GM12878 (cell line): Measurements from ENCODE around the gene DLD. TPM values are rescaled to one million over a fixed set of nuclear protein-coding genes. Genes with fewer than 3 reads are reported as not detected.

Experiments
- ATAC-seq: fragments of 200-7000 bp; cut with Tn5 transposase; 3 replicates; pipeline ENCODE4 v1.9.1; 2020; ENCODE audit warnings: mild to moderate bottlenecking, moderate library complexity
- BruUV-seq: library from RNA; stranded (reverse); fragments of 400-500 nt; replicated peaks from 2 replicates; lab custom pipeline; 2021; lab: Mats Ljungman, UMichigan
- CTCF ChIA-PET: fragments of 300-600 bp; sonication (Branson Sonifier 250); formaldehyde crosslinking; extraction: SDS; loops from one replicate; lab custom pipeline; 2021; ENCODE audit warnings: inconsistent platforms; lab: Yijun Ruan, JAX
- POLR2A ChIA-PET: fragments of 350-600 bp; formaldehyde crosslinking; extraction: SDS; loops from one replicate; lab custom pipeline; 2021; ENCODE audit warnings: inconsistent platforms; lab: Charles Lee
- RAD21 ChIA-PET: fragments of 300-600 bp; sonication (Branson Sonifier 250); formaldehyde crosslinking; loops from one replicate; lab custom pipeline; 2023; ENCODE audit warnings: antibody characterized with exemption; ENCODE audit not compliant: unreplicated experiment; lab: Charles Lee
- SMC1A ChIA-PET: fragments of 300-600 bp; sonication (Branson Sonifier 250); formaldehyde crosslinking; loops from one replicate; lab custom pipeline; 2023; ENCODE audit not compliant: unreplicated experiment, uncharacterized antibody; lab: Charles Lee
- DNase-seq: peaks from one replicate; pipeline ENCODE4 v3.0.0-alpha.2; 2011; ENCODE audit warnings: low read depth, low spot score
- FAIRE-seq: peaks from 3 replicates; lab custom pipeline; 2011; peaks lifted over from hg19 to GRCh38; lab: Jason Lieb, UNC
- H2AFZ ChIP-seq: 2 replicates; pipeline ENCODE4 v1.6.0; 2011; ENCODE audit warnings: low read depth, low read length, control low read depth; ENCODE audit not compliant: control insufficient read depth
- H3K27ac ChIP-seq: 2 replicates; pipeline ENCODE4 v1.5.1; 2011; ENCODE audit warnings: control low read depth; ENCODE audit not compliant: control insufficient read depth, insufficient read depth
- H3K27me3 ChIP-seq, 2 experiments: replicated peaks in 1 of 2; 2 replicates each; pipeline versions ENCODE4 v1.6.0 to v1.6.1; 2011; ENCODE audit warnings: low read length in 1 of 2; ENCODE audit not compliant: control insufficient read depth in 2 of 2, insufficient read depth in 2 of 2
- H3K36me3 ChIP-seq, 2 experiments: 2 replicates each; pipeline ENCODE4 v1.5.1; 2011; ENCODE audit warnings: low read length in 1 of 2; ENCODE audit not compliant: control insufficient read depth in 2 of 2, insufficient read depth in 2 of 2
- H3K4me1 ChIP-seq: 2 replicates; pipeline ENCODE4 v1.6.1; 2011; ENCODE audit warnings: mild to moderate bottlenecking, low read length, moderate library complexity, mixed read lengths; ENCODE audit not compliant: control insufficient read depth, insufficient read depth
- H3K4me2 ChIP-seq: 2 replicates; pipeline ENCODE4 v1.6.0; 2011; ENCODE audit warnings: control low read depth; ENCODE audit not compliant: control insufficient read depth, insufficient read depth
- H3K4me3 ChIP-seq: fragments of 200-600 bp; sonication (generic); 2 replicates; pipeline ENCODE4 v1.5.1; 2016
- H3K79me2 ChIP-seq: 2 replicates; pipeline ENCODE4 v1.6.0; 2011; ENCODE audit warnings: low read length; ENCODE audit not compliant: control insufficient read depth, insufficient read depth
- H3K9ac ChIP-seq: 2 replicates; pipeline ENCODE4 v1.8.0; 2011; ENCODE audit warnings: low read length, control low read depth, mixed read lengths; ENCODE audit not compliant: control insufficient read depth, insufficient read depth
- H3K9me3 ChIP-seq: replicated peaks from 3 replicates; pipeline ENCODE4 v1.5.1; 2011; ENCODE audit warnings: mild to moderate bottlenecking, low read length; ENCODE audit not compliant: control insufficient read depth, insufficient read depth
- H4K20me1 ChIP-seq: 2 replicates; pipeline ENCODE4 v1.6.0; 2011; ENCODE audit not compliant: control insufficient read depth, insufficient read depth
- BRCA1 ChIP-seq: IDR thresholded peaks from 2 replicates; pipeline ENCODE4 v1.6.1; 2011; ENCODE audit warnings: low read depth, low read length, improper control_type of control experiment
- CBX5 ChIP-seq: sonication (generic); IDR thresholded peaks from 2 replicates; pipeline ENCODE4 v1.6.1; 2016; ENCODE audit warnings: low read depth, moderate library complexity, mild to moderate bottlenecking, inconsistent platforms
- CHD1 ChIP-seq: IDR thresholded peaks from 2 replicates; pipeline ENCODE4 v1.6.1; 2012; ENCODE audit warnings: low read depth, low read length, improper control_type of control experiment
- CHD2 ChIP-seq: IDR thresholded peaks from 2 replicates; pipeline ENCODE4 v1.6.1; 2011; ENCODE audit warnings: low read depth, low read length, improper control_type of control experiment, borderline replicate concordance
- FOS ChIP-seq: IDR thresholded peaks from 3 replicates; pipeline ENCODE4 v1.6.1; 2011; ENCODE audit warnings: borderline replicate concordance; ENCODE audit not compliant: insufficient read length; ENCODE audit errors: extremely low read depth
- FOXK2 ChIP-seq: fragments of 450-650 bp; IDR thresholded peaks from 2 replicates; pipeline ENCODE4 v1.6.1; 2017; ENCODE audit warnings: mild to moderate bottlenecking, moderate library complexity
- JUNB ChIP-seq: IDR thresholded peaks from 2 replicates; pipeline ENCODE4 v1.6.1; 2016; ENCODE audit warnings: antibody characterized with exemption, mild to moderate bottlenecking
- LARP7 ChIP-seq: fragments of 450-650 bp; IDR thresholded peaks from 2 replicates; pipeline ENCODE4 v1.6.1; 2017; ENCODE audit warnings: mild to moderate bottlenecking
- NR2C1 ChIP-seq: fragments of 450-650 bp; IDR thresholded peaks from 2 replicates; pipeline ENCODE4 v1.6.1; 2017; ENCODE audit warnings: antibody characterized with exemption, mild to moderate bottlenecking, moderate library complexity
- RAD21 ChIP-seq: IDR thresholded peaks from 2 replicates; pipeline ENCODE4 v1.6.1; 2011; ENCODE audit warnings: mild to moderate bottlenecking, low read depth, low read length, moderate library complexity; ENCODE audit not compliant: insufficient read depth
- RB1 ChIP-seq: fragments of 450-650 bp; formaldehyde crosslinking; IDR thresholded peaks from 2 replicates; pipeline ENCODE4 v1.6.1; 2017; ENCODE audit warnings: mild to moderate bottlenecking, borderline replicate concordance
- RBBP5 ChIP-seq: fragments of 200-600 bp; sonication (generic); conservative IDR thresholded peaks from 2 replicates; pipeline ENCODE4 v1.6.1; 2016
- SIX5 ChIP-seq: IDR thresholded peaks from 2 replicates; pipeline ENCODE4 v1.6.1; 2011; ENCODE audit warnings: mild to moderate bottlenecking, low read depth, low read length, moderate library complexity; ENCODE audit not compliant: severe bottlenecking
- SP1 ChIP-seq: IDR thresholded peaks from one replicate; pipeline ENCODE4 v1.6.1; 2011; ENCODE audit warnings: low read depth, low read length
- WGBS: methylation state at CpG from one replicate; pipeline ENCODE4 v1.1.6; 2016; ENCODE audit warnings: low lambda C conversion rate; ENCODE audit not compliant: insufficient replicate concordance, insufficient coverage; ENCODE audit errors: missing lambda C conversion rate; 5-methylcytosine and 5-hydroxymethylcytosine counted together
- in situ Hi-C: fragments of 300-500 bp; cut with MboI; formaldehyde crosslinking; loops from 9 replicates; pipeline ENCODE4 v1.14.3; 2018; ENCODE audit warnings: mixed read lengths
- intact Hi-C: fragments of 100-400 bp; cut with micrococcal nuclease; formaldehyde crosslinking; loops from one replicate; pipeline ENCODE4 v1.14.2; 2022; ENCODE audit not compliant: unreplicated experiment
- polyA plus RNA-seq, 11 experiments: library from polyadenylated mRNA; depleted of rRNA in 4 of 11; unstranded in 6 of 11; stranded (reverse) in 5 of 11; fragments of >200 nt; fragmentation: Nextera tagmentation in 4 of 11; fragmentation: Illumina TruSeq in 1 of 11; extraction: Ambion mirVana in 4 of 11; extraction: Trizol in 1 of 11; gene quantifications; 1 replicate in 1 of 11; 2 replicates in 10 of 11; pipeline versions ENCODE4 v1.2.1 to v1.2.3, GENCODE V29; 2011 to 2016; ENCODE audit warnings: inconsistent platforms in 2 of 11, missing spikeins in 2 of 11, low read depth in 1 of 11
- total RNA-seq, 4 experiments: library from RNA; depleted of rRNA in 3 of 4; stranded (reverse); fragments of >200 nt in 3 of 4; fragmentation: Illumina TruSeq in 1 of 4; extraction: Trizol in 1 of 4; gene quantifications; 2 replicates each; pipeline versions ENCODE4 v1.2.1 to v1.2.3, GENCODE V29; 2013 to 2021
- TF ChIP-seq, protein P1 (sequence below): IDR thresholded peaks from 2 replicates; pipeline ENCODE4 v1.6.1; 2011; ENCODE audit warnings: borderline replicate concordance, low read depth, mild to moderate bottlenecking, moderate library complexity, low read length; ENCODE audit not compliant: insufficient read depth, poor library complexity, severe bottlenecking
- TF ChIP-seq, protein P2 (sequence below), 3 experiments: IDR thresholded peaks in 2 of 3; conservative IDR thresholded peaks in 1 of 3; 2 replicates each; pipeline ENCODE4 v1.5.1; 2011; ENCODE audit warnings: low read depth in 3 of 3, low read length in 3 of 3, mild to moderate bottlenecking in 3 of 3, control low read depth in 2 of 3, moderate library complexity in 2 of 3, inconsistent platforms in 1 of 3, mixed read lengths in 1 of 3; ENCODE audit not compliant: control insufficient read depth in 2 of 3, insufficient read depth in 1 of 3; ENCODE audit errors: extremely low read depth in 1 of 3
- TF ChIP-seq, protein P3 (sequence below): fragments of 450-650 bp; formaldehyde crosslinking; IDR thresholded peaks from 2 replicates; pipeline ENCODE4 v1.4.0; 2022; ENCODE audit warnings: mild to moderate bottlenecking, moderate library complexity

Gene DLD
- total and polyA plus RNA-seq, 10 of the 15 experiments (the other 5 are each of a cell fraction or from before 2014, with no cell fraction given): 62.7 to 314 (median 161) TPM

DNA sequence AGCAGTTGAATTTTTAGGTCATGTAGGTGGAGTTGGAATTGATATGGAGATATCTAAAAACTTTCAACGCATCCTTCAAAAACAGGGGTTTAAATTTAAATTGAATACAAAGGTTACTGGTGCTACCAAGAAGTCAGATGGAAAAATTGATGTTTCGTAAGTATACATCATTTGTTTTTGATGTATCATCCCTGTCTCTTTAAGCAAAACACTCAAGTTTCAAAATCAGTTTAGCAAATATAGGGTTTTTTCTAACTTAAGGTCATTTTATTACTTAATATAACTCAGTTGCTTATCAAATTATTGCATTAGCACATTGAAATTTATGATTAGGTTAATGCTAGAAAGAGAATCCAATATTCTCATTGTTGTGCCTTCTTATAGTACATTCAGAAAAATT is 24.6 kb downstream of the DLD start:
- in situ Hi-C loops: no loop called here
- 96% methylated on average over 2 of the region's 2 CpGs for WGBS
- intact Hi-C loops: no loop called here
- ATAC-seq (no peak), FAIRE-seq (no peak), DNase-seq (no peak)
- CTCF ChIA-PET: interaction anchor here (1.6 kb wide), 1 partner anchor 229 kb away, joined by 4 read pairs; no protein-coding TSS in a partner anchor
- Histone ChIP-seq H3K9ac (no peak overlapping the region), H3K4me3 (no peak overlapping the region), H3K79me2 (peaks cover 3% of the 10 kb centered on the region), H2AFZ (no peak overlapping the region), H3K4me2 (no peak overlapping the region), H3K4me1 (peaks cover 13% of the 10 kb centered on the region), H3K27me3 (no peaks in the 10 kb centered on the region), H3K36me3 (peaks cover 6 to 21% of the 10 kb centered on the region in 2 experiments), H3K27ac (no peak overlapping the region), H3K9me3 (no peaks in the 10 kb centered on the region; the same call in 1 of the 3 replicates), H4K20me1 (no peaks in the 10 kb centered on the region)
- BruUV-seq: no TSS peak
- TF ChIP-seq CHD2 (no peak), FOS (no peak), RBBP5 (no peak), NR2C1 (no peak), RB1 (no peak), SIX5 (no peak), JUNB (no peak), CHD1 (no peak), FOXK2 (no peak), CBX5 (no peak), LARP7 (no peak), SP1 (no peak), RAD21 (no peak), BRCA1 (no peak)
- TF ChIP-seq, protein P1, sequence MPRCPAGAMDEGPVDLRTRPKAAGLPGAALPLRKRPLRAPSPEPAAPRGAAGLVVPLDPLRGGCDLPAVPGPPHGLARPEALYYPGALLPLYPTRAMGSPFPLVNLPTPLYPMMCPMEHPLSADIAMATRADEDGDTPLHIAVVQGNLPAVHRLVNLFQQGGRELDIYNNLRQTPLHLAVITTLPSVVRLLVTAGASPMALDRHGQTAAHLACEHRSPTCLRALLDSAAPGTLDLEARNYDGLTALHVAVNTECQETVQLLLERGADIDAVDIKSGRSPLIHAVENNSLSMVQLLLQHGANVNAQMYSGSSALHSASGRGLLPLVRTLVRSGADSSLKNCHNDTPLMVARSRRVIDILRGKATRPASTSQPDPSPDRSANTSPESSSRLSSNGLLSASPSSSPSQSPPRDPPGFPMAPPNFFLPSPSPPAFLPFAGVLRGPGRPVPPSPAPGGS: no peak
- TF ChIP-seq, protein P2, sequence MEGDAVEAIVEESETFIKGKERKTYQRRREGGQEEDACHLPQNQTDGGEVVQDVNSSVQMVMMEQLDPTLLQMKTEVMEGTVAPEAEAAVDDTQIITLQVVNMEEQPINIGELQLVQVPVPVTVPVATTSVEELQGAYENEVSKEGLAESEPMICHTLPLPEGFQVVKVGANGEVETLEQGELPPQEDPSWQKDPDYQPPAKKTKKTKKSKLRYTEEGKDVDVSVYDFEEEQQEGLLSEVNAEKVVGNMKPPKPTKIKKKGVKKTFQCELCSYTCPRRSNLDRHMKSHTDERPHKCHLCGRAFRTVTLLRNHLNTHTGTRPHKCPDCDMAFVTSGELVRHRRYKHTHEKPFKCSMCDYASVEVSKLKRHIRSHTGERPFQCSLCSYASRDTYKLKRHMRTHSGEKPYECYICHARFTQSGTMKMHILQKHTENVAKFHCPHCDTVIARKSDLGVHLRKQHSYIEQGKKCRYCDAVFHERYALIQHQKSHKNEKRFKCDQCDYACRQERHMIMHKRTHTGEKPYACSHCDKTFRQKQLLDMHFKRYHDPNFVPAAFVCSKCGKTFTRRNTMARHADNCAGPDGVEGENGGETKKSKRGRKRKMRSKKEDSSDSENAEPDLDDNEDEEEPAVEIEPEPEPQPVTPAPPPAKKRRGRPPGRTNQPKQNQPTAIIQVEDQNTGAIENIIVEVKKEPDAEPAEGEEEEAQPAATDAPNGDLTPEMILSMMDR (IDR thresholded peaks at IDR 0.05 in 2 of 3, conservative IDR thresholded peaks at IDR 0.05 in 1 of 3; ENCODE audit: control insufficient read depth in 2 of 3, extremely low read depth in 1 of 3, insufficient read depth in 1 of 3, low read depth in 3 of 3, low read length in 3 of 3): no peak
- TF ChIP-seq, protein P3, sequence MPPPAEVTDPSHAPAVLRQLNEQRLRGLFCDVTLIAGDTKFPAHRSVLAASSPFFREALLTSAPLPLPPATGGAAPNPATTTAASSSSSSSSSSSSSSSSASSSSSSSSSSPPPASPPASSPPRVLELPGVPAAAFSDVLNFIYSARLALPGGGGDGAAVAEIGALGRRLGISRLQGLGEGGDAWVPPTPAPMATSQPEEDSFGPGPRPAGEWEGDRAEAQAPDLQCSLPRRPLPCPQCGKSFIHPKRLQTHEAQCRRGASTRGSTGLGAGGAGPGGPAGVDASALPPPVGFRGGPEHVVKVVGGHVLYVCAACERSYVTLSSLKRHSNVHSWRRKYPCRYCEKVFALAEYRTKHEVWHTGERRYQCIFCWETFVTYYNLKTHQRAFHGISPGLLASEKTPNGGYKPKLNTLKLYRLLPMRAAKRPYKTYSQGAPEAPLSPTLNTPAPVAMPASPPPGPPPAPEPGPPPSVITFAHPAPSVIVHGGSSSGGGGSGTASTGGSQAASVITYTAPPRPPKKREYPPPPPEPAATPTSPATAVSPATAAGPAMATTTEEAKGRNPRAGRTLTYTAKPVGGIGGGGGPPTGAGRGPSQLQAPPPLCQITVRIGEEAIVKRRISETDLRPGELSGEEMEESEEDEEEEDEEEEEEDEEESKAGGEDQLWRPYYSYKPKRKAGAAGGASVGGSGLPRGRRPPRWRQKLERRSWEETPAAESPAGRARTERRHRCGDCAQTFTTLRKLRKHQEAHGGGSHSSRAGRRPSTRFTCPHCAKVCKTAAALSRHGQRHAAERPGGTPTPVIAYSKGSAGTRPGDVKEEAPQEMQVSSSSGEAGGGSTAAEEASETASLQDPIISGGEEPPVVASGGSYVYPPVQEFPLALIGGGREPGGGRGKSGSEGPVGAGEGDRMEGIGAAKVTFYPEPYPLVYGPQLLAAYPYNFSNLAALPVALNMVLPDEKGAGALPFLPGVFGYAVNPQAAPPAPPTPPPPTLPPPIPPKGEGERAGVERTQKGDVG (CRISPR knock-in tag): no peak
- POLR2A ChIA-PET: interaction anchor here (1.0 kb wide), 1 partner anchor 27 kb away, joined by 3 read pairs; no protein-coding TSS in a partner anchor
- RAD21 ChIA-PET: no interaction called here
- SMC1A ChIA-PET: interaction anchor here (0.9 kb wide), 1 partner anchor 581 kb away, joined by 3 read pairs; no protein-coding TSS in a partner anchor
